ENCODE measurements around the gene FBXO4.

DNA sequence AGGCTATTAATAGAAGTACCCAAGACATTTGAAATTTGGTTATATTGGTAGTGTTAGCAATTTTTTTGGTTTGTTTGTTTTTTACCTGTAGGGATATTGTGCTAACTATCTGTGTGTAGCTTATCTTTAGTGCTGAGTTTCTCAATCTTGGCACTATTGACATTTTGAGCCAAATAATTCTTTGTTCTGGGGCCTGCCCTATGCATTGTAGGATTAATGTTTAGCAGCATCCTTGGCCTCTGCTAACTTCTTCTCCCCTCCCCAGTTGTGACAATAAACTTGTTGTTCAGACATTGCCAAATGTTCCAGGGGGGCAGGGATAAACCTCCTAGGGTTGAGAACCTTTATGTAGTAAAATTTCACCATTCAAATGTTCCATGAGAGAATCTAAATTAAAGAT is 4.0 kb downstream of the FBXO4 start:
- TF ChIP-seq, protein P1, sequence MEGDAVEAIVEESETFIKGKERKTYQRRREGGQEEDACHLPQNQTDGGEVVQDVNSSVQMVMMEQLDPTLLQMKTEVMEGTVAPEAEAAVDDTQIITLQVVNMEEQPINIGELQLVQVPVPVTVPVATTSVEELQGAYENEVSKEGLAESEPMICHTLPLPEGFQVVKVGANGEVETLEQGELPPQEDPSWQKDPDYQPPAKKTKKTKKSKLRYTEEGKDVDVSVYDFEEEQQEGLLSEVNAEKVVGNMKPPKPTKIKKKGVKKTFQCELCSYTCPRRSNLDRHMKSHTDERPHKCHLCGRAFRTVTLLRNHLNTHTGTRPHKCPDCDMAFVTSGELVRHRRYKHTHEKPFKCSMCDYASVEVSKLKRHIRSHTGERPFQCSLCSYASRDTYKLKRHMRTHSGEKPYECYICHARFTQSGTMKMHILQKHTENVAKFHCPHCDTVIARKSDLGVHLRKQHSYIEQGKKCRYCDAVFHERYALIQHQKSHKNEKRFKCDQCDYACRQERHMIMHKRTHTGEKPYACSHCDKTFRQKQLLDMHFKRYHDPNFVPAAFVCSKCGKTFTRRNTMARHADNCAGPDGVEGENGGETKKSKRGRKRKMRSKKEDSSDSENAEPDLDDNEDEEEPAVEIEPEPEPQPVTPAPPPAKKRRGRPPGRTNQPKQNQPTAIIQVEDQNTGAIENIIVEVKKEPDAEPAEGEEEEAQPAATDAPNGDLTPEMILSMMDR (IDR thresholded peaks at IDR 0.05; ENCODE audit: low read depth, low read length), result no peak
- TF ChIP-seq EZH2phosphoT487 (IDR thresholded peaks at IDR 0.05; ENCODE audit: low read depth), result no peak
